Mucosa of rectum (tissue), 2 donors: ENCODE results near the gene SP2.

Experiments
- H3K27ac ChIP-seq, 2 donors: one replicate each; pipeline ENCODE4 v1.7.0; 2013; ENCODE audit warnings: inconsistent platforms in 2 of 2, low read depth in 2 of 2, low read length in 2 of 2
- H3K27me3 ChIP-seq, 2 donors: one replicate each; pipeline ENCODE4 v1.7.0; 2013; ENCODE audit warnings: low read length in 2 of 2; ENCODE audit not compliant: control insufficient read depth in 2 of 2, insufficient read depth in 2 of 2
- H3K36me3 ChIP-seq, 2 donors: one replicate each; pipeline ENCODE4 v1.7.0; 2013; ENCODE audit warnings: low read length in 2 of 2; ENCODE audit not compliant: control insufficient read depth in 2 of 2, insufficient read depth in 2 of 2
- H3K4me1 ChIP-seq, 2 donors: one replicate each; pipeline ENCODE4 v1.7.0; 2013; ENCODE audit warnings: low read length in 2 of 2, mild to moderate bottlenecking in 1 of 2; ENCODE audit not compliant: control insufficient read depth in 2 of 2, insufficient read depth in 2 of 2
- H3K4me3 ChIP-seq, 2 donors: one replicate each; pipeline ENCODE4 v1.7.0; 2013; ENCODE audit warnings: low read length in 2 of 2
- H3K9ac ChIP-seq, 2 donors: one replicate each; pipeline ENCODE4 v1.7.0; 2013; ENCODE audit warnings: low read length in 2 of 2, low read depth in 1 of 2, mild to moderate bottlenecking in 1 of 2
- H3K9me3 ChIP-seq, 2 donors: one replicate each; pipeline ENCODE4 v1.7.0; 2013; ENCODE audit warnings: low read length in 2 of 2; ENCODE audit not compliant: control insufficient read depth in 2 of 2
- donor health status: healthy.
- donor health status: Normal muscosa, but diverticular disease.

SP2 gene

GRCh38 chr17:47937941-47938340, 41.9 kb downstream of the SP2 start:
- Histone ChIP-seq H3K9ac (no peak overlapping the region), H3K36me3 (no peaks in the 10 kb centered on the region), H3K4me3 (no peak overlapping the region), H3K27ac (no peak overlapping the region), H3K4me1 (peaks cover 14% of the 10 kb centered on the region in 2 donors), H3K27me3 (no peaks in the 10 kb centered on the region), H3K9me3 (no peaks in the 10 kb centered on the region)

GRCh38 chr17:47941246-47942095, 45.4 kb downstream of the SP2 start, which contains the start of gene PNPO:
Gene PNPO (plus strand): TSS chr17:47941571. CDS start chr17:47941676, 105 bp downstream.
- Histone ChIP-seq H3K9me3 (no peaks in the 10 kb centered on the region), H3K36me3 (peaks cover 0 to 7% of the 10 kb centered on the region in 2 donors), H3K27me3 (no peaks in the 10 kb centered on the region), H3K9ac (peak within 1 kb of the TSS; percentile 86 to 96), H3K4me1 (peaks cover 26 to 33% of the 10 kb centered on the region in 2 donors), H3K4me3 (peak within 1 kb of the TSS; percentile 78 to 88), H3K27ac (peak within 1 kb of the TSS; percentile 63 to 86)

- H3K27me3 ChIP-seq = no peaks in the 10 kb centered on the region
- no peaks in the 10 kb centered on the region for H3K9me3 ChIP-seq
- H3K4me1 ChIP-seq = peaks cover 32 to 36% of the 10 kb centered on the region in 2 donors
- peak overlapping the region; percentile 78 to 88 for H3K4me3 ChIP-seq
- peak overlapping the region in 1 of 2 donors; percentile 86 for H3K27ac ChIP-seq
- peaks cover 0 to 7% of the 10 kb centered on the region in 2 donors for H3K36me3 ChIP-seq
- H3K9ac ChIP-seq = peak overlapping the region; percentile 86 to 96
Measured at GRCh38 chr17:47942096-47942510, 46.1 kb downstream of the SP2 start.

- Histone ChIP-seq H3K36me3 (peaks cover 0 to 7% of the 10 kb centered on the region in 2 donors), H3K4me1 (peaks cover 32 to 36% of the 10 kb centered on the region in 2 donors), H3K4me3 (peak overlapping the region; percentile 78 to 88), H3K9me3 (no peaks in the 10 kb centered on the region), H3K9ac (peak overlapping the region; percentile 86 to 96), H3K27ac (peak overlapping the region in 1 of 2 donors; percentile 86), H3K27me3 (no peaks in the 10 kb centered on the region)
Measured at GRCh38 chr17:47942568-47942967, 46.5 kb downstream of the SP2 start.

GRCh38 chr17:47945080-47945479, 49.0 kb downstream of the SP2 start:
- Histone ChIP-seq H3K4me3 (no peak overlapping the region), H3K27me3 (no peaks in the 10 kb centered on the region), H3K9me3 (no peaks in the 10 kb centered on the region), H3K4me1 (peaks cover 51 to 54% of the 10 kb centered on the region in 2 donors), H3K27ac (peak overlapping the region; percentile 66 to 68), H3K36me3 (peaks cover 14 to 16% of the 10 kb centered on the region in 2 donors), H3K9ac (peak overlapping the region in 1 of 2 donors; percentile 54)

- Histone ChIP-seq H3K27me3 (no peaks in the 10 kb centered on the region), H3K36me3 (peaks cover 18 to 21% of the 10 kb centered on the region in 2 donors), H3K27ac (peak overlapping the region; percentile 66 to 68), H3K9me3 (no peaks in the 10 kb centered on the region), H3K4me3 (no peak overlapping the region), H3K4me1 (peaks cover 56 to 59% of the 10 kb centered on the region in 2 donors), H3K9ac (peak overlapping the region; percentile 8 to 54)
Measured at GRCh38 chr17:47945529-47946508, 49.8 kb downstream of the SP2 start.

- no peaks in the 10 kb centered on the region for H3K9me3 ChIP-seq
- H3K4me1 ChIP-seq = peaks cover 58 to 61% of the 10 kb centered on the region in 2 donors
- peaks cover 21% of the 10 kb centered on the region in 2 donors for H3K36me3 ChIP-seq
- no peaks in the 10 kb centered on the region for H3K27me3 ChIP-seq
- H3K9ac ChIP-seq = peak overlapping the region; percentile 5 to 32
- no peak overlapping the region for H3K4me3 ChIP-seq
- H3K27ac ChIP-seq = peak overlapping the region; percentile 66 to 68
Measured at GRCh38 chr17:47946516-47946915, 50.5 kb downstream of the SP2 start.

- Histone ChIP-seq H3K4me1 (peaks cover 60 to 62% of the 10 kb centered on the region in 2 donors), H3K9me3 (no peaks in the 10 kb centered on the region), H3K4me3 (no peak overlapping the region), H3K9ac (peak overlapping the region in 1 of 2 donors; percentile 5), H3K27me3 (no peaks in the 10 kb centered on the region), H3K27ac (peak overlapping the region; percentile 66 to 68), H3K36me3 (peaks cover 21 to 23% of the 10 kb centered on the region in 2 donors)
Measured at GRCh38 chr17:47946929-47947397, 50.9 kb downstream of the SP2 start.

- Histone ChIP-seq H3K27ac (peak overlapping the region; percentile 57 to 79), H3K4me1 (peaks cover 63 to 68% of the 10 kb centered on the region in 2 donors), H3K36me3 (peaks cover 28 to 34% of the 10 kb centered on the region in 2 donors), H3K27me3 (no peaks in the 10 kb centered on the region), H3K9me3 (no peaks in the 10 kb centered on the region), H3K9ac (peak overlapping the region; percentile 35 to 63), H3K4me3 (no peak overlapping the region)
Measured at GRCh38 chr17:47948706-47949196, 52.7 kb downstream of the SP2 start.
